Measurements from ENCODE around the gene SIK2.
"Not testable (repeated sequence)": the region's sequence is repeated elsewhere in the genome, so short reads cannot be mapped to it uniquely, and the experiment has no call there.

Gene SIK2

DNA sequence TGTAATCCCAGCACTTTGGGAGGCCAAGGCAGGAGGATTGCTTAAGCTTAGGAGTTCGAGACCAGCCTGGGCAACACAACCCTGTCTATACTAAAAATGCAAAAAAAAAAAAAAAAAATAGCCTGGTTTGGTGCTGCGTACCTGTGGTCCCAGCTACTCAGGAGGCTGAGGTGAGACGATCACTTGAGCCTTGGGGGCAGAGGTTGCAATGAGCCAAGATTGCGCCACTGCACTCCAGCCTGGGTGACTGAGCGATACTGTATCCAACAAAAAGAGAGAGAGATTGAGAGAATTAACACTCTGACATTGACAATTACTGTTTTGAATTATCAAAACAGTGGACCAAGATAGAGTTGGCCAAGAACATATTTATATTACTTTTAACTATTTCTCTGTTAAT, 53.7 kb downstream of the SIK2 start:
- no peak overlapping the region for H3K4me3 ChIP-seq (ENCODE audit: low read depth, low read length)

DNA sequence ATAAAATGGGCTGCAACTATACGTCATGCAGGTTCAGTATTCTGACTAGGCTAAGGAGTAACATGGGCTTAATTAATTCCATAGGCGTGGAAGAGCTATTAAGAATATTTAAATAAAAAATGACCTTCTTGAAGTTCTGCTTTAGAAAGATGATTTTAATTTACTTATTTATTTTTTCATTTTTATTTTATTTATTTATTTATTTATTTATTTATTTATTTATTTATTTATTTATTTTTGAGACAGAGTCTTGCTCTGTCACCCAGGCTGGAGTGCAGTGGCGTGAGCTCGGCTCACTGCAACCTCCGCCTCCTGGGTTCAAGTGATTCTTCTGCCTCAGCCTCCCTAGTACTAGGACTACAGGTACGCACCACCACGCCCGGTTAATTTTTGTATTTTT, 55.7 kb downstream of the SIK2 start:
- H3K4me3 ChIP-seq (ENCODE audit: low read depth, low read length), result not testable (repeated sequence)

DNA sequence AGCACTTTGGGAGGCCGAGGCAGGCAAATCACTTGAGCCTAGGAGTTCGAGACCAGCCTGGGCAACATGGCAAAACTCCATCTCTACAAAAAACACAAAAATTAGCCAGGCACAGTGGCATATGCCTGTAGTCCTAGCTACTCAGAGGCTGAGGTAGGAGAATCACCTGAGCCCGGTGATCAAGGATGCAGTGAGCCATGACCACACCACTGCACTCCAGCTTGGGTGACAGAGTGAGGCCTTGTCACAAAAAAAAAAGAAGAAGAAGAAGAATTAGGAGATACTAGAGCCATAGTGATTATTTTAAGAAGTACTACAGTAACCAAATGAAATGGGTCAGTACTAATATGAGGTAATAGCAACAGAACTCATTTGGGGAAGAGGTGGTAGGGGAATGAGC, 56.2 kb downstream of the SIK2 start:
- H3K4me3 ChIP-seq (ENCODE audit: low read depth, low read length), result not testable (repeated sequence)

DNA sequence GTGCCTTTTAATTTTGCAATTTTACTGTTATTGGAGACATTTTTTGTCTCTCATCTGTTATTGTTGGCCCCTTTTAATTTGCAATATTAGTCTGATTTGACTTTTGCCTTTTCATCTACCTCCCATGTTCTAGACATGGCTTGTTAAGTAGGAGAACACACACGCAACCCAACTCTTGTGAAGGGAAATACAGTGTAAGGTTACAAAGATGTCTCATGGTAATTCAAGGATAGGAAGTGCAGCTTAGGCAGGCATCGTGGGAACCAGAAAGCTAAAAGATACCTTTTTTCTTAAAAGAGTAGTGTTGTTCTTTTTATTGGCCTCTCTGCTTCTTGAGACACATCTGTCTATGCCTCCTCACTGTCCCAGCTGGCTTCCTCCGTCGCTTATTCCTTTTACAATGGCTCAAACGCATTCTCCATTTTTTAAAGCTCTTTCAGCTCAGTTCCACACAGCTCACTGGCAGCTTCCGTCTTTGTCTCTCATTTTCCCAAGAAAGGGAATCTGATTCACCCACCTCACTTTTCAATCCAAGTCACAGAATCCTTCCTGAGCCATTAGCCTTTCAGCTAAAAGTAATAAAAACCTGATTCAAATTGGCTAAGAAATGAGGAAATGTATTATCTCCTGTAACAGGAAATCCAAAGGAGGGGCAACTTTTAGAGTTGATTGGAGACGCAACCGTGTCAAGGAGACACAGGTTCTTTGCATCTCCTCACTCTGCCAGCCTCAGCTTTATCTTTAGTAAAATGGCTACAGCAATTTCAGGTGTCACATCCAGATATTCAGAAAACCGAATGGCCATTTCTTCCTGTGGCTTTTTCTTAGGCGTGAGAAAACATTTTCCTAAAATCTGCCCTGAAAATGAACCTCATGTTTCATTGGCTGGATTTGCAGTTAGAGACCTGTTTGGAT, 57.2 kb downstream of the SIK2 start:
- H3K4me3 ChIP-seq (ENCODE audit: low read depth, low read length), result no peak overlapping the region

DNA sequence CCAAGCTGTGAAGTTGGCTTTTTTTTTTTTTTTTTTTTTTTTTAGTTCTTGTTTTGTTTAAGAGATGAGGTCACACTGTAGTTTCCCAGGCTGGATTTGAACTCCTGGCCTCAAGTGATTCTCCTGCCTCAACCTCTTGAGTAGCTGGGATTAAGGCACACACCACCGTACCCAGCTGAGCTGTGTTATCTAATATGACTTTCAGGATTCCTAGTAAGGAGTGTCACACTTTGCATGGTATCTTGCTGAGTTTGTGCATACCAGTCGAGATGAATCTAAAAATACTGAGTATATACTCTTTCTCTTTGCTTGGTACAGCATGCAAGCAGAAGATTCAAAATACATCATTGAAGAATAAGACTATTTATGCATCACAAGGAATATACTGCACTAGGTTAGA, 58.6 kb downstream of the SIK2 start:
- H3K4me3 ChIP-seq (ENCODE audit: low read depth, low read length), result no peak overlapping the region

DNA sequence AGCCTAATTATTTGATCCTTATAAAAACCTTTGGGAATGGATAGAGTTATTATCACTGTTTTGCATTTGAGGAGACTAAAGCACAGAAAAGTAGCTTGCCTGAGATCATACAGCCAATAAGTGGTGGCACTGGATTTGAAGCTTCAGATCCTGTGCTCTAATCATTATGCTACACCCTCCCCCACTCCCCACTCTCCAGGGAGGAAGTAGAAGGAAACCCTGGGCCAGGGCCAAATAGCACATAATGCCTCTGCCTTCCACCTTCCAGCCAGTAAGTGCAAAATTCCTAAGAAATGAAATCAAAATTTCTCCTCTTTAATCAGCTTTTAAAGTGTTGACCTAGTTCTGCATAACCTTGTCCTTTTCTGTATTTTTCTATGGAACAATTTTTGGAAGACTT, 61.6 kb downstream of the SIK2 start:
- H3K4me3 ChIP-seq (ENCODE audit: low read depth, low read length), result no peak overlapping the region

DNA sequence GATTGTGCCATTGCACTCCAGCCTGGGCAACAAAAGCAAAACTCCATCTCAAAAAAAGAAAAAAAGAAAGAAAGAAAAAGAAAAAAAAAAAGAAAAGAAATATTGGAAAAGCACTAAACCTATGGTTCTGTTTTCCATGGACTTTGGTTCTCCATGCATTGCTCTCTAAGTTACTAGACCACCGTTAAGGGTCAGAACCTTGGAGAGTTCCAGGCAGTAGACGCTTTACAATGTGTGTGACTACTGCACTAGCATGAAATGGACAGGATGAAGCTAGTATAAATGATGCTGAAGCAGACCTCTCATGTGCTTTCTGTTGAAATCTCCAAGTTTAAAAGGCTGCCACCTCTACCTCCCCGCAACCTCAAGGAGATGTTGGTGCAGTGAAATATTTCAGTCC, 63.5 kb downstream of the SIK2 start:
- H3K4me3 ChIP-seq (ENCODE audit: low read depth, low read length), result no peak overlapping the region

DNA sequence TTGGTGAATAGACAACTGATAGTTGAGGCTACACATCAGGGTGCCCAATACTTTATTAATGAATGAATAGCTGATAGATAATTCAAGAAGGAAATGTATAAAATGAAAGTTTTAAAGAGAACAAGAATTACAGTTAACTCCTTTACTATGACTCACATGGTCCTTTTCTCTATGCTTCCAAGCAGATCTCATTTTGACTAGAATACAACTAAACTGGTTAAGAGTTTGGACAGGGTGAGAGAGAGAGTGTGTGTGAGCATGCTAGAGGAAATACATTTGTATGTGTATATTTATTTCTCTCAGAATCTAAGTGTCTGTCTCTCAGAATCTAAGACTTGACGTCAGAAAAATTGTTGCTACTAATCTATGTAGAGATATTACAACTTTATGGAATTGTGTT, 66.7 kb downstream of the SIK2 start:
- H3K4me3 ChIP-seq (ENCODE audit: low read depth, low read length), result no peak overlapping the region

DNA sequence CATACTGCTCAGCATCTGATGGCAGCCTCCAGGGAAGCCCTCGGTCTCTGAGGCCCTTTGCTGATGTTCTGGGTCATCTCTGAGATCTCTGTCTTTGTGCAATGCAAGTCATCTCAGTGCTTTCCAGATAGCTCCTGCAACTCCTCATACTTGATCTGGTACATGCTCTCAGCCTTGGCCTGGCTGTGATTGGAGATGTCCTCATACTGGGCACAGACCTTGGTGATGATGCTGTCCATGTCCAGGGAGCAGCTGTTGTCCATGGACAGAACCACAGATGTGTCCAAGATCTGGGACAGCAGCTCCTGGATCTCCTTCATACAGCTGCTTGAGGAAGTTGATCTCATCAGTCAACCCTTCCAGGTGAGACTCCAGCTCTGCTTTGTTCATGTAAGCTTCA, 69.1 kb downstream of the SIK2 start:
- H3K4me3 ChIP-seq (ENCODE audit: low read depth, low read length), result no peak overlapping the region

DNA sequence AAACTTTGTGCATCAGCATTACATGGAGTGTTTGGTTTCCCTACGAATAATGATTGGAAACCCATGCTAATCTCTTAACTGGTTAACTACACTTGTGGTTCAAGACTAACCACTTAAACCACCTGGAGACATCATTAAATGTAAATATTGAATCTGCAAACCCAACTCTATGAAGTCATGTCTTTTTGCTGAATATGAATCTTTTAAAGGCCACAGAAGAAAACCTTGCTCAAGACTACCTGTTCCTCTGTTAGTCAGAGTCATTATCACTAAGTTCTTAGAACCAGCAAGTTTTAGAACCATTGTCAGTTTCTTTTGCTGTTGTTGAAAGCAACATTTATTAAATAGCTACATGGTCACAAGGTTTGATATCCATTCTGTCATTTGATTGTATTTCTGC, 70.7 kb downstream of the SIK2 start:
- H3K4me3 ChIP-seq (ENCODE audit: low read depth, low read length), result no peak overlapping the region

DNA sequence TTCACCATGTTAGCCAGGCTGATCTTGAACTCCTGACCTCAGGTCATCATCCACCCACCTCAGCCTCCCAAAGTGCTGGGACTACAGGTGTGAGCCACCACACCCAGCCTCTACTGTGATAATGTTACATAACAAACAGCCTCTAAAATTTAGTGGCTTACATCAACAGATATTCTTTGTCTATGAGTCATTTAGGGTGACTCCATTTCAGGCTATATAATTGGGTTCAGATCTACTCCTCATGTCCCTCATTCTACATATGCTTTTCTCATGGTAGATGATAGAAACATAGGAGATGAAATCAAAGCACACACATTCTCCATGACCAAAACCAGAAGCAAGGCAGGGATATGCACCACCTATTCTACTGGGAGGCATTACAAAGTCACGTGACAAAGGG, 72.7 kb downstream of the SIK2 start:
- no peak overlapping the region for H3K4me3 ChIP-seq (ENCODE audit: low read depth, low read length)

DNA sequence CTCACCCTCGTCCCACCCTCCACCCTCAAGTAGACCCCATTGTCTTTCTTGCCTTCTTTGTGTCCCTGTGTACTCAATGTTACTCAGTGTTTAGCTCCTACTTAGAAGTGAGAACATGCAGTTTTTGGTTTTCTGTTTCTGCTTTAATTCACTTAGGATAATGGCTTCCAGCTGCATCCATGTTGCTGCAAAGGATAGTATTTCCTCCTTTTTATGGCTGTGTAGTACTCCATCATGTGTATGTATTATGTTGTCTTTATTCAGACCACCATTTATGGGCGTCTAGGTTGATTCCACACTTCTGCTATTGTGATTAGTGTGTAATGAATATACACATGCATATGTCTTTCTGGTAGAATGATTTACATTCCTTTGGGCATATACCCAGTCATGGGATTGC, 73.6 kb downstream of the SIK2 start:
- H3K4me3 ChIP-seq (ENCODE audit: low read depth, low read length), result no peak overlapping the region

DNA sequence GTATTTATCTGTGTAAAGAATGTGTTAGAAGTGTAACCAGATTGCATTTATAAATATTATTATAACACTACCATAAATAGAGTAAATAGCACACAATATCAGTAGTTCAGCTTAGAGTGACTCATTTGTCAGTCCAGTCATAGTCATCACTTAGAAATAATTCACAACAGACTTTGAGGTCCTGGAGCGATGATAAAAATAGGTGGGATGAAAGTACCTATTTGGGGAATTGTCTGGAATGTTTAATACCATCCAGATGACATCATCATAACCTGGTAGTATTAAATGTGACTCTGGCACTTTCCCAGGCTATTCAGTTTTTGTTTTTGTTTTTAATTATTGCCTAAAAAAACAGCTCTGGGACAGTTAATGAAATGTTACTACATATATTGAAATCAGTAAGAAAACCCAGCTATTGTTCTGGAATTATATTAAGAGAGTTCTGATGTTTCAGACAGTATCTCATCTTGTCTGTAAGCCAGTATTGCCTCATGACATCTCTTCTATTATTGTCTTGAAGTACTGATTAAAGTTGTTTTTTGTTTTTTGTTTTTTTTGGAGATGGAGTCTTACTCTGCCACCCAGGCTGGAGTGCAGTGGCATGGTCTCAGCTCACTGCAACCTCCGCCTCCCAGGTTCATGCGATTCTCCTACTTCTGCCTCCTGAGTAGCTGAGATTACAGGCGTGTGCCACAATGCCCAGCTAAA, 74.8 kb downstream of the SIK2 start:
- H3K4me3 ChIP-seq (ENCODE audit: low read depth, low read length), result no peak overlapping the region

DNA sequence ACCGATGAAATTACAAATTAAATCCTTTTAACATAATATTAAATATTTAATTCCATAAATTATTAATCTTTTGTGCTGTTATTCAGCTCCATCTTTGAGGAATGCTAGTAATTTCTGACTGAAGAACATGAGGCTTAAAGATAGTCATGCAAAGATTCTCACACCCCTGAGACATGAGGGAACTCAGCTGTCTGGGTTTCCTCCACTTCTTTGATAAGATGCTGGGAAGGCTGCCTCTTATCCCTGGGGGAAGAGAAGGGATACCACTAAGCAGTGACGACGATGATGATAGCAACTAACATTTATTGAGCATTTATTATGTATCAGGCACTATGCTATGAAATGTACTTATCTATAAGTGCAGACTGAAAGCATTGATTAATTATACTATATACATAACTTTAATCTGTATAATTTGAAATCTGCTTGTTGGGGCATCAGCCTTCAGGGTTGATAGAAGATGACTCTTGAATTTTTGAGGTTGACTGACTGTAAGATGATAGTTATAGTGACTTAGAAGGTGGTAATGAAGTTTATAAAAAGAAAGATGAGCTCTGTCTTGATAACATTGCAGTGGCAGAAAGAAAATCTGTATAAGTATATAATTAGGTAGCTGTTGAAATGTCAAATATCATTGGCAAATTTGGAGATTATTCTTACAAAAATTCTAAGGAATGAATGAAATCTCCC, 78.4 kb downstream of the SIK2 start:
- no peak overlapping the region for H3K4me3 ChIP-seq (ENCODE audit: low read depth, low read length)

DNA sequence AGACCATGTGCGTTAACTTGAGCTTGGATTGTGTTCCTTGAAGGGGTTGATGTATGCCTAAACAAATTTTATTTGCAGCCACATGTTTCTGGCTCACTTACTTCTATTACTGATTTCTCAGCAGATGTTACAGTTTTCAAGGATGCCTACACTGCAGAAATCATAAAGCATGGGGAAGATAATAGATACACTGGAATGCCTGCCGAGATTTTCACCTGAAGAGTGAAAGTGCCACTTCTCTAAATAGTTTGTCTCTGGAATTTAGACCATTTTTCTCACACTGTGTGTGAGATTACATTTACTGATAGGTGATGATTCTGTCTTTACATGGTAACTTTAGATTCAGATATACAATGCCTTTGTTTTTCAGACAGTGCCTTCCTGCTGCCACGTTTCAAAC, 81.6 kb downstream of the SIK2 start:
- no peak overlapping the region for H3K4me3 ChIP-seq (ENCODE audit: low read depth, low read length)

DNA sequence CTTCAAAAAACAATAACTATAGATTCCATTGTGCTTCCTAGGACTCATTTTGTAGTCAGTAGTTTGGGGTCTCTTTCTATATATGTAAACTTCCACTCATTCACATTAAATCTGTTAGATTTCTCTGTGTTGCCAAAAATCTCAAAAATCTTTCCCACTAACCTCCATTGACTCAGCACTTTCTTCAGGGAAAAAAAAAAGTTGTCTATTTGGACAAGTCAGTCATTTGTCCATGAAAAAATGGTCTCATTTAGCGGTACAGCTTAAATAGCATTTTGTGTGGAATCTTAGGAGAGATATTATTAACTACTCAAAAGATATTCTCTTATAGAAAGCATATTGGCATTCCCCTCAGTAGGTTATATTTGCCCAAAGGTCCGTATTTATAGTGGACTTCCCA, 82.0 kb downstream of the SIK2 start:
- no peak overlapping the region for H3K4me3 ChIP-seq (ENCODE audit: low read depth, low read length)

DNA sequence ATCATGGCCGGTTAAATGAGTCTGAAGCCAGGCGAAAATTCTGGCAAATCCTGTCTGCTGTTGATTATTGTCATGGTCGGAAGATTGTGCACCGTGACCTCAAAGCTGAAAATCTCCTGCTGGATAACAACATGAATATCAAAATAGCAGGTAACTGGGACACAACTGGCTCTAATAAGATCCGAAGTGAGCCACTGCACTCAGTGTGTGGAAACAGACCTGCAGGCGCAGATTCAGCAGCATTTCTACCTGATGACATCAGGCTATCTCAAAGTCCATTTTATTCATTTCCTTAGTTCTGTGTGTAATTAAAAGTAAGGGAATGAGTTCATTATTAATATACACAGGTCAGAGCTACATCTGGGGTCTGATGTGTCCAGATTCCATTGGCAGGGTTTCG, 85.8 kb downstream of the SIK2 start:
- H3K4me3 ChIP-seq (ENCODE audit: low read depth, low read length), result no peak overlapping the region

DNA sequence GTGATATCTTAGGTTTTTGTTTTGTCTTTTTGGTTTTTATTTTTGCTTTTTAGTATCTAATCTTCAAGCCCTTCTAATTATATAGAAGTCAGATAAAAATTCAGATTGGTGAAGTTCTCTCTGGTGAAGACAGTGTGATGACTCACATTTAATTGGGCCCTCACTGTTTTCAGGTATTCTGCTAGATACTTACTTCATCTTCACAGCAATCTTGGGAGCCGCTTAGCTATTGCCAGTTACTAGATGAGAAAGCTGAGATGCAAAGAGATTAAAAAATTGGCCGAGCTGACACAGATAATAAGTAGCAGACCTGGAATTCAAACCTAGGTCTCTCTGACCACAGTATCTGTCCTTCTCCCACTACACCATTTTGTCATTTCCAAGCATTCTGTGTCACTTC, 88.9 kb downstream of the SIK2 start:
- no peak overlapping the region for H3K4me3 ChIP-seq (ENCODE audit: low read depth, low read length)

DNA sequence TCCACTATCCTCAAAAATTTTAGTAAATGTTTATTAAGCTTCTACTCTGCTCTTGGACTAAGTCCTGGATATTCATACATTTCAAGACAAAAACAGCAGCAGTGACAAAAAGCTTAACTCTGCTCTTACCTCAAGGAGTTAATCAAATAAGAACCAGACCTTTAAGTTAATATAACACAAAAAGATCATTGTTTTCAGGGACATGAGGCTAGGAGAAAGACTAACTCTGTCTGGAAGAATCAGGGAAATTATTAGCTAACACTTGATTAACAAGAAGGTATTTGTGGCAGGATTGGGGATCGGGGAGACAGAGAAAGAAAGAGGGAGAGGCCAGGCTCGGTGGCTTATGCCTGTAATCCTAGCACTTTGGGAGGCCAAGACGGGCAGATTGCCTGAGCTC, 89.5 kb downstream of the SIK2 start:
- H3K4me3 ChIP-seq (ENCODE audit: low read depth, low read length), result no peak overlapping the region

DNA sequence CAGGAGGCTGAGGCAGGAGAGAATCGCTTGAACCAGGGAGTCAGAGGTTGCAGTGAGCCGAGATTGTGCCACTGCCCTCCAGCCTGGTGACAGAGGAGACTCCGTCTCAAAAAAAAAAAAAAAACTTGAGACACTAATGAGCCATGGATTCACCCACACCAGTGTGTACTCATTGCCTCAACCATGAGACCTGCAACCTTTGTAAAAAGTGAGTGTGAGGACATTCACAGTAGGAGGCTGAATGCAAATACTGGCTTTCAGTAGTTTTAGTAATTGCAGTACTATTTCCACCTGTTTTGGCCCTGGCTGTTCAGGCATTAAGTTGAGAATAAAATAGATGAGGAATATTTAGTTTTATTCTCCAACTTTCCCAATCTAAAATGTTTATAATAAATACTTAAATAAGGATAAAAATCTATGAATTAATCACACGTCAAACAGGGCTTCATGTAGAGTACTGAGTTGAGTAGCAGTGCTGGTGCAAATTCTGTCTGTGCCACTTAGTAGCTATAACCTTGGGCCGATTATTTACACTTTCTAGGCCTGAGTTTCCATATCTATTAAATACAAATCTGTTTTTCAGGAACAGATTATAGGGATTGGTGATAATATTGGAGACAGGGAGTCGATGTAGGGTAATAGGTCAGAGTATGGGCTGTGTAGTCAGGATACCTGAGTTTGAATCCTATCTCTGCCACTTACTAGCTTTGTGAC, 91.1 kb downstream of the SIK2 start:
- no peak overlapping the region for H3K4me3 ChIP-seq (ENCODE audit: low read depth, low read length)

DNA sequence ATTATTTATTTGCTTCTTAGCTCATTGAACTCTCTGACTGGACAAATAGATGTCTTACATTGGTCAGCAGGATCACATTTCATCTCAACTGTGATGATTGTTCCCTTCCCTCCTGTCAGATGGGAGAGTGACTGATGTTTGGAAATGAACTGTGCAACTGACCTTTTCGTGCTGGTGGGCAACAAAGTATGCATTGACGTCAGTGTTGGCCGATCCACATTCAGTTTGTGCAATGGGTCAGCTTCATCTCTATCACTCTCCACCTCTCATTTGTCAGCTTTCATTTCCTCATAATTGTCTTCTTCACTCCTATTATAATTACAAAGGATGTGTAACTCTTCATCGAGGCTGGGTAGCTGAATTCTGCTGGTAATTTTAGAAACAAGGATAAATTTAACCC, 92.6 kb downstream of the SIK2 start:
- no peak overlapping the region for H3K4me3 ChIP-seq (ENCODE audit: low read depth, low read length)
